Hepatocyte (in vitro differentiated cells): ENCODE data around the gene ARHGEF40. TPM values are rescaled to one million over a fixed set of nuclear protein-coding genes. Genes with fewer than 3 reads are reported as not detected.

Experiments
- DNase-seq: peaks from one replicate; pipeline ENCODE4 v3.0.0-alpha.2; 2016; ENCODE audit warnings: low spot score
- H2AFZ ChIP-seq: fragments of 200-600 bp; sonication (generic); 2 replicates; pipeline ENCODE4 v1.6.0; 2016; ENCODE audit warnings: antibody characterized with exemption, mild to moderate bottlenecking
- H3K27ac ChIP-seq: fragments of 200-600 bp; sonication (generic); 2 replicates; pipeline ENCODE4 v1.5.1; 2016; ENCODE audit warnings: mild to moderate bottlenecking
- H3K27me3 ChIP-seq: fragments of 200-600 bp; sonication (generic); 2 replicates; pipeline ENCODE4 v1.6.1; 2016
- H3K36me3 ChIP-seq: fragments of 200-600 bp; sonication (generic); replicated peaks from 2 replicates; pipeline ENCODE4 v1.5.1; 2016; ENCODE audit warnings: low read depth; ENCODE audit not compliant: insufficient read depth
- H3K4me1 ChIP-seq: fragments of 200-600 bp; sonication (generic); 2 replicates; pipeline ENCODE4 v1.5.1; 2016; ENCODE audit warnings: mild to moderate bottlenecking, moderate library complexity; ENCODE audit not compliant: insufficient read depth
- H3K4me2 ChIP-seq: fragments of 200-600 bp; sonication (generic); 2 replicates; pipeline ENCODE4 v1.6.0; 2016
- H3K4me3 ChIP-seq: fragments of 200-600 bp; sonication (generic); 2 replicates; pipeline ENCODE4 v1.5.1; 2016; ENCODE audit warnings: mild to moderate bottlenecking
- H3K79me2 ChIP-seq: fragments of 200-600 bp; sonication (generic); 2 replicates; pipeline ENCODE4 v1.6.0; 2017; ENCODE audit warnings: mild to moderate bottlenecking
- H3K9me2 ChIP-seq: fragments of 200-600 bp; sonication (generic); replicated peaks from 2 replicates; pipeline ENCODE4 v1.6.0; 2017; ENCODE audit warnings: mild to moderate bottlenecking; ENCODE audit not compliant: insufficient read depth
- H3K9me3 ChIP-seq: fragments of 200-600 bp; sonication (generic); 2 replicates; pipeline ENCODE4 v1.5.1; 2016; ENCODE audit warnings: low read depth, mild to moderate bottlenecking
- H4K20me1 ChIP-seq: fragments of 200-600 bp; sonication (generic); 2 replicates; pipeline ENCODE4 v1.6.0; 2016; ENCODE audit warnings: mild to moderate bottlenecking; ENCODE audit not compliant: insufficient read depth, poor library complexity, severe bottlenecking
- CTCF ChIP-seq: fragments of 200-600 bp; sonication (generic); IDR thresholded peaks from 2 replicates; pipeline ENCODE4 v1.5.1; 2016; ENCODE audit warnings: antibody characterized with exemption, mild to moderate bottlenecking; ENCODE audit not compliant: poor library complexity
- EZH2 ChIP-seq: fragments of 200-600 bp; sonication (generic); IDR thresholded peaks from 2 replicates; pipeline ENCODE4 v1.6.1; 2016; ENCODE audit warnings: antibody characterized with exemption, mild to moderate bottlenecking, borderline replicate concordance
- EZH2phosphoT487 ChIP-seq: fragments of 200-600 bp; sonication (generic); IDR thresholded peaks from one replicate; pipeline ENCODE4 v1.6.1; 2018; ENCODE audit warnings: antibody characterized with exemption, mild to moderate bottlenecking, low read depth, moderate library complexity; ENCODE audit not compliant: unreplicated experiment, severe bottlenecking
- WGBS: methylation state at CpG from one replicate; pipeline ENCODE4 v1.1.6; 2016; ENCODE audit warnings: low lambda C conversion rate; ENCODE audit errors: missing lambda C conversion rate; 5-methylcytosine and 5-hydroxymethylcytosine counted together
- polyA plus RNA-seq: library from polyadenylated mRNA; unstranded; fragments of >200 nt; fragmentation: Nextera tagmentation; extraction: Ambion mirVana; gene quantifications from 2 replicates; pipeline ENCODE4 v1.2.1, GENCODE V29; 2016
- total RNA-seq: library from RNA; depleted of rRNA; stranded (reverse); fragments of >200 nt; gene quantifications from 2 replicates; pipeline ENCODE4 v1.2.3, GENCODE V29; 2014

The ARHGEF40 gene
- total and polyA plus RNA-seq, 2 experiments from 2014 or later = 38.1 to 53.7 TPM

- Histone ChIP-seq H3K9me2 (no peaks in the 10 kb centered on the region), H3K4me3 (no peak overlapping the region), H4K20me1 (no peaks in the 10 kb centered on the region), H3K36me3 (no peaks in the 10 kb centered on the region), H3K27ac (peak overlapping the region; percentile 99), H2AFZ (no peak overlapping the region), H3K79me2 (peaks cover 20% of the 10 kb centered on the region), H3K27me3 (no peaks in the 10 kb centered on the region), H3K9me3 (no peaks in the 10 kb centered on the region), H3K4me2 (peak overlapping the region; percentile 85), H3K4me1 (peaks cover 50% of the 10 kb centered on the region)
- TF ChIP-seq EZH2 = no peak
- no peak for TF ChIP-seq CTCF
- no peak for TF ChIP-seq EZH2phosphoT487
- no peak for DNase-seq
- 87% methylated on average over 8 of the region's 8 CpGs for WGBS
Observed at GRCh38 chr14:21101802-21102413, 31.8 kb downstream of the ARHGEF40 start.

GRCh38 chr14:21102521-21103410, 32.7 kb downstream of the ARHGEF40 start:
- H3K27me3 ChIP-seq = no peaks in the 10 kb centered on the region
- no peaks in the 10 kb centered on the region for H3K9me3 ChIP-seq
- H3K9me2 ChIP-seq = no peaks in the 10 kb centered on the region
- no peaks in the 10 kb centered on the region for H3K36me3 ChIP-seq
- peak overlapping the region; percentile 99 for H3K27ac ChIP-seq
- DNase-seq = no peak
- peaks cover 50% of the 10 kb centered on the region for H3K4me1 ChIP-seq
- H3K4me3 ChIP-seq = peak overlapping the region; percentile 3
- H3K79me2 ChIP-seq = peaks cover 20% of the 10 kb centered on the region
- H4K20me1 ChIP-seq = no peaks in the 10 kb centered on the region
- peak overlapping the region; percentile 63 for H2AFZ ChIP-seq
- WGBS = 19% methylated on average over 9 of the region's 9 CpGs
- H3K4me2 ChIP-seq = peak overlapping the region; percentile 85
- no peak for TF ChIP-seq EZH2phosphoT487
- TF ChIP-seq CTCF = no peak
- TF ChIP-seq EZH2 = no peak

GRCh38 chr14:21103411-21103709, 33.3 kb downstream of the ARHGEF40 start:
- Histone ChIP-seq H3K36me3 (no peaks in the 10 kb centered on the region), H3K9me3 (no peaks in the 10 kb centered on the region), H3K27ac (peak overlapping the region; percentile 99), H2AFZ (peak overlapping the region; percentile 63), H4K20me1 (no peaks in the 10 kb centered on the region), H3K4me3 (peak overlapping the region; percentile 3), H3K27me3 (no peaks in the 10 kb centered on the region), H3K79me2 (peaks cover 20% of the 10 kb centered on the region), H3K9me2 (no peaks in the 10 kb centered on the region), H3K4me1 (peaks cover 50% of the 10 kb centered on the region), H3K4me2 (peak overlapping the region; percentile 85)
- 1% methylated on average over 9 of the region's 9 CpGs for WGBS
- no peak for DNase-seq
- no peak for TF ChIP-seq CTCF
- TF ChIP-seq EZH2phosphoT487 = no peak
- TF ChIP-seq EZH2 = no peak
